Endothelial cell of umbilical vein (primary cell): ENCODE measurements around the gene CPZ. TPM values are rescaled to one million over a fixed set of nuclear protein-coding genes. Genes with fewer than 3 reads are reported as not detected.
A peak's percentile ranks its signal among the peaks of the same experiment; 100 is the strongest.

ENCODE experiments used
- BruUV-seq: library from RNA; stranded (reverse); fragments of 400-500 nt; replicated peaks from 2 replicates; lab custom pipeline; 2021; lab: Mats Ljungman, UMichigan
- CTCF ChIA-PET: fragments of 300-600, 350-600 bp; sonication (Branson Sonifier 250); formaldehyde crosslinking; loops from one replicate; lab custom pipeline; 2021; ENCODE audit warnings: antibody characterized with exemption, inconsistent platforms; lab: Charles Lee
- POLR2A ChIA-PET: fragments of 300-600, 350-600 bp; sonication (Branson Sonifier 250); formaldehyde crosslinking; loops from one replicate; lab custom pipeline; 2021; ENCODE audit warnings: antibody characterized with exemption, inconsistent platforms; lab: Charles Lee
- DNase-seq: peaks from one replicate; pipeline ENCODE4 v3.0.0-alpha.2; 2011; ENCODE audit warnings: low read depth, low spot score
- FAIRE-seq: peaks from 2 replicates; lab custom pipeline; 2011; peaks lifted over from hg19 to GRCh38; lab: Jason Lieb, UNC
- H2AFZ ChIP-seq: 2 replicates; pipeline ENCODE4 v1.6.0; 2012; ENCODE audit warnings: low read depth, low read length, control low read depth, inconsistent platforms
- H3K27ac ChIP-seq: 2 replicates; pipeline ENCODE4 v1.5.1; 2011; ENCODE audit warnings: low read depth, mild to moderate bottlenecking, control low read depth, low read length, moderate library complexity; ENCODE audit not compliant: insufficient read depth
- H3K27me3 ChIP-seq, 2 experiments: 2 replicates each; pipeline versions ENCODE4 v1.6.0 to v1.6.1; 2011; ENCODE audit warnings: low read length in 2 of 2, mixed read lengths in 1 of 2; ENCODE audit not compliant: control insufficient read depth in 2 of 2, insufficient read depth in 2 of 2
- H3K36me3 ChIP-seq, 2 experiments: 2 replicates in 1 of 2; 3 replicates in 1 of 2; pipeline ENCODE4 v1.5.1; 2011; ENCODE audit warnings: low read length in 2 of 2, mild to moderate bottlenecking in 1 of 2, moderate library complexity in 1 of 2; ENCODE audit not compliant: control insufficient read depth in 2 of 2, insufficient read depth in 2 of 2; ENCODE audit errors: extremely low read depth in 1 of 2
- H3K4me1 ChIP-seq: 3 replicates; pipeline ENCODE4 v1.5.1; 2011; ENCODE audit warnings: mild to moderate bottlenecking, low read length; ENCODE audit not compliant: control insufficient read depth, insufficient read depth; ENCODE audit errors: extremely low read depth
- H3K4me2 ChIP-seq: 2 replicates; pipeline ENCODE4 v1.6.1; 2011; ENCODE audit warnings: low read length, control low read depth, mixed read lengths; ENCODE audit not compliant: insufficient read depth
- H3K4me3 ChIP-seq, 3 experiments: fragments of 200-600 bp in 1 of 3; sonication (generic), shearing (Covaris generic) in 1 of 3; replicated peaks in 1 of 3; 2 replicates each; pipeline ENCODE4 v1.5.1; 2011 to 2016; ENCODE audit warnings: control low read depth in 3 of 3, low read length in 3 of 3, mild to moderate bottlenecking in 2 of 3, inconsistent platforms in 1 of 3, low read depth in 1 of 3, moderate library complexity in 1 of 3; ENCODE audit not compliant: insufficient read depth in 1 of 3
- H3K79me2 ChIP-seq: 2 replicates; pipeline ENCODE4 v1.6.0; 2012; ENCODE audit warnings: low read length, inconsistent platforms; ENCODE audit not compliant: control insufficient read depth, insufficient read depth
- H3K9ac ChIP-seq: replicated peaks from 2 replicates; pipeline ENCODE3; 2011; ENCODE audit warnings: low read length, control low read depth; ENCODE audit not compliant: insufficient read depth; ENCODE audit errors: extremely low read depth
- H3K9me1 ChIP-seq: replicated peaks from 3 replicates; pipeline ENCODE4 v1.6.0; 2011; ENCODE audit warnings: mild to moderate bottlenecking, low read length; ENCODE audit not compliant: control insufficient read depth, insufficient read depth; ENCODE audit errors: extremely low read depth
- H3K9me3 ChIP-seq: replicated peaks from 2 replicates; pipeline ENCODE4 v1.5.1; 2012; ENCODE audit warnings: low read length, inconsistent platforms; ENCODE audit not compliant: control insufficient read depth, insufficient read depth
- H4K20me1 ChIP-seq: replicated peaks from 2 replicates; pipeline ENCODE3; 2011; ENCODE audit warnings: mild to moderate bottlenecking, low read length; ENCODE audit not compliant: control insufficient read depth, insufficient read depth; ENCODE audit errors: extremely low read depth
- EZH2 ChIP-seq: IDR thresholded peaks from 2 replicates; pipeline ENCODE4 v1.6.1; 2012; ENCODE audit warnings: borderline replicate concordance, low read depth, mild to moderate bottlenecking, moderate library complexity, low read length, inconsistent platforms; ENCODE audit not compliant: severe bottlenecking
- FOS ChIP-seq: IDR thresholded peaks from 2 replicates; pipeline ENCODE4 v1.6.1; 2011; ENCODE audit warnings: mild to moderate bottlenecking, low read length, moderate library complexity, borderline replicate concordance; ENCODE audit not compliant: insufficient read depth
- JUN ChIP-seq: IDR thresholded peaks from 2 replicates; pipeline ENCODE4 v1.6.1; 2011; ENCODE audit warnings: borderline replicate concordance, low read depth; ENCODE audit not compliant: insufficient read length, insufficient read depth
- dilution Hi-C: fragments of 300-500 bp; cut with MboI; formaldehyde crosslinking; loops from one replicate; pipeline ENCODE4 v1.15.0; 2019; ENCODE audit warnings: low sequenced_read_pairs; ENCODE audit not compliant: extremely low pct_ligation_motif_present
- intact Hi-C: fragments of 100-400 bp; cut with micrococcal nuclease; formaldehyde crosslinking; loops from one replicate; pipeline ENCODE4 v1.10.0; 2022
- polyA plus RNA-seq, 4 experiments: library from polyadenylated mRNA; depleted of rRNA in 3 of 4; stranded (reverse) in 3 of 4; unstranded in 1 of 4; fragments of >200 nt; gene quantifications; 2 replicates each; pipeline versions ENCODE4 v1.2.1 to v1.2.3, GENCODE V29; 2011 to 2012; ENCODE audit warnings: missing spikeins in 1 of 4
- total RNA-seq: library from RNA; stranded (reverse); gene quantifications from 2 replicates; pipeline ENCODE4 v1.2.3, GENCODE V29; 2021
- TF ChIP-seq, protein P1 (sequence below), 2 donors: IDR thresholded peaks; 1 replicate in 1 of 2; 2 replicates in 1 of 2; pipeline ENCODE4 v1.5.1; 2011; ENCODE audit warnings: low read length in 2 of 2, mild to moderate bottlenecking in 2 of 2, moderate library complexity in 2 of 2, control low read depth in 1 of 2, inconsistent platforms in 1 of 2, low read depth in 1 of 2; ENCODE audit not compliant: insufficient read depth in 1 of 2; ENCODE audit errors: extremely low read depth in 1 of 2

CPZ gene
- total and polyA plus RNA-seq, 2 donors (not counting 3 experiments of a cell fraction or from before 2014, with no cell fraction given) = not detected

DNA sequence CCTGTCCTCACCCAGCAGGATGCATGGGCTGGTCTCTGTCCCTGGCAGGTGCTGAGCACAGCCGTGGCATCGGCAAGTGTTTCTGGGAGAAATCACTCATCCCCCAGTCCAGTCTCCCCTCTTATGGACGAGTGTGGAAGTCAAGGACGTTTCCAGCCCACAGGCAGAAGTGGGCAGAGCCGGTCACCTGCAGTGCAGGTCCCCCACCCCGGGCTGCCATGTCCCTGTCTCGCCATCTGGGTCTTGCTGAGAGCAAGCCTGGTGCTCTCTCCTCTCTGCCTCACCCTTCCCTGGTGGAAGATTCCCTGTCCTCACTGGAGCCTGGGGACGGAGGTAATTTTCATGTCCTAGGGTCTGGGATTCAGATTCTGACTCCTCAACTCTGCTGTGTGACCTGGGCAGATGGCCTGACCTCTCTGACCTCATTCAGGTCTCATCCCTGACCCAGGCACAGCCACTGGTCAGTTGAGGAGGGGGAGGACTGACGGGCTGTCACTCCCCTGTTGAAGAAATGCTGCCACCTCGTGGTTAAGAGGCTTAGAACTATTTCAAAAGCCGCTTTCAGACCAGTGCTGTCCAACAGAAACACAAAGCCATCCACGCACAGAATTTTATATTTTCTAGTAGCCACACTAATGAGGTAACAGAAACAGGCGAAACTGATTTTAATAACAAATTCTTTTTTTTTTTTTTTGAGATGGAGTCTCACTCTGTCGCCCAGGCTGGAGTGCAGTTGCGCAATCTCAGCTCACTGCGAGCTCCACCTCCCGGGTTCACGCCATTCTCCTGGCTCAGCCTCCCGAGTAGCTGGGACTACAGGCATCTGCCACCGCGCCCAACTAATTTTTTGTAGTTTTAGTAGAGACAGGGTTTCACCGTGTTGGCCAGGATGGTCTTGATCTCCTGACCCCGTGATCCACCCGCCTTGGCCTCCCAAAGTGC is 1.8 kb downstream of the CPZ start:
- DNase-seq = peak; percentile 53
- peaks cover 22 to 26% of the 10 kb centered on the region in 2 experiments for H3K27me3 ChIP-seq
- no peaks in the 10 kb centered on the region for H3K9me1 ChIP-seq
- dilution Hi-C loops = no loop called here
- H3K9ac ChIP-seq = no peak overlapping the region
- no peak overlapping the region for H2AFZ ChIP-seq
- TF ChIP-seq EZH2 = no peak
- TF ChIP-seq FOS = no peak
- TF ChIP-seq JUN = no peak
- TF ChIP-seq, protein P1, sequence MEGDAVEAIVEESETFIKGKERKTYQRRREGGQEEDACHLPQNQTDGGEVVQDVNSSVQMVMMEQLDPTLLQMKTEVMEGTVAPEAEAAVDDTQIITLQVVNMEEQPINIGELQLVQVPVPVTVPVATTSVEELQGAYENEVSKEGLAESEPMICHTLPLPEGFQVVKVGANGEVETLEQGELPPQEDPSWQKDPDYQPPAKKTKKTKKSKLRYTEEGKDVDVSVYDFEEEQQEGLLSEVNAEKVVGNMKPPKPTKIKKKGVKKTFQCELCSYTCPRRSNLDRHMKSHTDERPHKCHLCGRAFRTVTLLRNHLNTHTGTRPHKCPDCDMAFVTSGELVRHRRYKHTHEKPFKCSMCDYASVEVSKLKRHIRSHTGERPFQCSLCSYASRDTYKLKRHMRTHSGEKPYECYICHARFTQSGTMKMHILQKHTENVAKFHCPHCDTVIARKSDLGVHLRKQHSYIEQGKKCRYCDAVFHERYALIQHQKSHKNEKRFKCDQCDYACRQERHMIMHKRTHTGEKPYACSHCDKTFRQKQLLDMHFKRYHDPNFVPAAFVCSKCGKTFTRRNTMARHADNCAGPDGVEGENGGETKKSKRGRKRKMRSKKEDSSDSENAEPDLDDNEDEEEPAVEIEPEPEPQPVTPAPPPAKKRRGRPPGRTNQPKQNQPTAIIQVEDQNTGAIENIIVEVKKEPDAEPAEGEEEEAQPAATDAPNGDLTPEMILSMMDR (IDR thresholded peaks at IDR 0.05; ENCODE audit: extremely low read depth in 1 of 2, insufficient read depth in 1 of 2, low read depth in 1 of 2, low read length in 2 of 2) = peak; percentile 49 to 63
- no peaks in the 10 kb centered on the region for H4K20me1 ChIP-seq
- H3K4me1 ChIP-seq = no peaks in the 10 kb centered on the region
- no peaks in the 10 kb centered on the region for H3K36me3 ChIP-seq
- no peak overlapping the region for H3K4me3 ChIP-seq
- FAIRE-seq = peak; percentile 81
- CTCF ChIA-PET = interaction anchor here (0.8 to 2.5 kb wide), 2 partner anchors 124 to 126 kb away, joined by 4 to 26 read pairs; no protein-coding TSS in a partner anchor
- H3K4me2 ChIP-seq = no peak overlapping the region
- H3K27ac ChIP-seq = no peak overlapping the region
- intact Hi-C loops = loop anchor here (10.0 kb wide), 1 partner anchor 330 kb away; the partner anchor contains the start of gene HTRA3
- POLR2A ChIA-PET = no interaction called here
- no peaks in the 10 kb centered on the region for H3K79me2 ChIP-seq
- H3K9me3 ChIP-seq = no peaks in the 10 kb centered on the region
- no TSS peak for BruUV-seq
